K562 (cell line): Measurements from ENCODE around the gene DYRK4. TPM values are rescaled to one million over a fixed set of nuclear protein-coding genes. Genes with fewer than 3 reads are reported as not detected.

Experiments used
- ATAC-seq: fragments of 200-7000 bp; cut with Tn5 transposase; 3 replicates; pipeline ENCODE4 v1.9.1; 2020; ENCODE audit warnings: moderate library complexity
- BruUV-seq: library from RNA; stranded (reverse); fragments of 400-500 nt; replicated peaks from 2 replicates; lab custom pipeline; 2021; lab: Mats Ljungman, UMichigan
- CTCF ChIA-PET: fragments of 300-600 bp; formaldehyde crosslinking; extraction: SDS; loops from one replicate; lab custom pipeline; 2021; ENCODE audit warnings: low intra/inter-chr PET ratio; lab: Yijun Ruan, JAX
- POLR2A ChIA-PET: fragments of 300-600, 350-650 bp; sonication (Branson Sonifier 250); formaldehyde crosslinking; extraction: SDS; loops from one replicate; lab custom pipeline; 2021; ENCODE audit warnings: antibody characterized with exemption, inconsistent platforms; lab: Yijun Ruan, JAX
- DNase-seq, 4 experiments: peaks; one replicate each; pipeline versions ENCODE4 v3.0.0 to v3.0.0-alpha.2; 2011 to 2018; ENCODE audit warnings: low spot score in 3 of 4, mixed read lengths in 3 of 4; ENCODE audit errors: extremely low read depth in 1 of 4
- FAIRE-seq: peaks from 2 replicates; lab custom pipeline; 2011; peaks lifted over from hg19 to GRCh38; lab: Jason Lieb, UNC
- H2AFZ ChIP-seq: 2 replicates; pipeline ENCODE4 v1.6.0; 2011; ENCODE audit warnings: low read depth, low read length, control low read depth, inconsistent platforms
- H3K27ac ChIP-seq: fragments of 200-600 bp; 3 replicates; pipeline ENCODE4 v1.8.0; 2011; ENCODE audit warnings: low read depth, mild to moderate bottlenecking, control low read depth, inconsistent platforms, low read length, moderate library complexity, mixed read lengths; ENCODE audit errors: extremely low read depth
- H3K27me3 ChIP-seq, 2 experiments: fragments of 300-600 bp in 1 of 2; 2 replicates in 1 of 2; 3 replicates in 1 of 2; pipeline versions ENCODE4 v1.6.0 to v1.8.0; 2011; ENCODE audit warnings: inconsistent platforms in 2 of 2, low read length in 2 of 2, mild to moderate bottlenecking in 1 of 2, mixed read lengths in 1 of 2, moderate library complexity in 1 of 2; ENCODE audit not compliant: control insufficient read depth in 2 of 2, insufficient read depth in 2 of 2
- H3K36me3 ChIP-seq: fragments of 300-600 bp; 3 replicates; pipeline ENCODE4 v1.8.0; 2011; ENCODE audit warnings: mild to moderate bottlenecking, low read length, inconsistent platforms; ENCODE audit not compliant: control insufficient read depth, insufficient read depth
- H3K4me1 ChIP-seq, 2 experiments: fragments of 200-600 bp in 1 of 2; replicated peaks in 1 of 2; 2 replicates in 1 of 2; 3 replicates in 1 of 2; pipeline versions ENCODE4 v1.5.1 to v1.8.0; 2011; ENCODE audit warnings: inconsistent platforms in 2 of 2, low read length in 2 of 2, mild to moderate bottlenecking in 1 of 2, mixed read lengths in 1 of 2, moderate library complexity in 1 of 2; ENCODE audit not compliant: control insufficient read depth in 2 of 2, insufficient read depth in 2 of 2
- H3K4me2 ChIP-seq: 2 replicates; pipeline ENCODE4 v1.6.1; 2011; ENCODE audit warnings: low read length, control low read depth, inconsistent platforms, mixed read lengths; ENCODE audit not compliant: insufficient read depth
- H3K4me3 ChIP-seq: fragments of 200-600 bp; sonication (generic), shearing (Covaris generic); 2 replicates; pipeline ENCODE4 v1.5.1; 2016; ENCODE audit warnings: control low read depth, inconsistent platforms
- H3K79me2 ChIP-seq: fragments of 200-600 bp; 3 replicates; pipeline ENCODE4 v1.8.0; 2011; ENCODE audit warnings: low read length, inconsistent platforms; ENCODE audit not compliant: control insufficient read depth, insufficient read depth
- H3K9ac ChIP-seq, 2 experiments: 2 replicates each; pipeline versions ENCODE4 v1.6.0 to v1.6.1; 2011; ENCODE audit warnings: low read depth in 2 of 2, low read length in 2 of 2, control low read depth in 1 of 2, inconsistent platforms in 1 of 2, mild to moderate bottlenecking in 1 of 2, mixed read lengths in 1 of 2; ENCODE audit not compliant: insufficient read depth in 1 of 2
- H3K9me1 ChIP-seq: one replicate; pipeline ENCODE4 v1.6.0; 2011; ENCODE audit warnings: inconsistent platforms, mild to moderate bottlenecking, low read length, moderate library complexity; ENCODE audit not compliant: control insufficient read depth, insufficient read depth
- H3K9me3 ChIP-seq: replicated peaks from 2 replicates; pipeline ENCODE4 v1.5.1; 2011; ENCODE audit warnings: low read depth, low read length, inconsistent platforms; ENCODE audit not compliant: control insufficient read depth, insufficient read depth
- H4K20me1 ChIP-seq: replicated peaks from 2 replicates; pipeline ENCODE4 v1.6.1; 2011; ENCODE audit warnings: low read length, inconsistent platforms, mixed read lengths; ENCODE audit not compliant: control insufficient read depth, insufficient read depth
- CBX8 ChIP-seq: fragments of 200-600 bp; sonication (generic); IDR thresholded peaks from 2 replicates; pipeline ENCODE4 v1.6.1; 2012; ENCODE audit warnings: borderline replicate concordance, mixed run types, low read depth, mild to moderate bottlenecking, moderate library complexity, mixed read lengths, low read length, control low read depth, inconsistent platforms; ENCODE audit not compliant: poor library complexity, severe bottlenecking; ENCODE audit errors: extremely low read depth
- CTCF ChIP-seq, 3 experiments: IDR thresholded peaks in 2 of 3; conservative IDR thresholded peaks in 1 of 3; 2 replicates each; pipeline ENCODE4 v1.5.1; 2011 to 2012; ENCODE audit warnings: low read length in 3 of 3, mild to moderate bottlenecking in 3 of 3, control low read depth in 2 of 3, improper control_type of control experiment in 1 of 3, inconsistent platforms in 1 of 3, low read depth in 1 of 3, mixed read lengths in 1 of 3, moderate library complexity in 1 of 3; ENCODE audit not compliant: insufficient read depth in 2 of 3
- ETV5 ChIP-seq: sonication (generic); formaldehyde crosslinking; IDR thresholded peaks from 2 replicates; pipeline ENCODE4 v1.4.0; 2020; ENCODE audit warnings: low read depth, mild to moderate bottlenecking, missing genetic modification reagents
- HDAC1 ChIP-seq, 2 experiments: fragments of 450-650 bp; IDR thresholded peaks; 2 replicates each; pipeline ENCODE4 v1.6.1; 2016 to 2017; ENCODE audit warnings: inconsistent platforms in 1 of 2, mild to moderate bottlenecking in 1 of 2, moderate library complexity in 1 of 2
- KDM2B ChIP-seq: fragments of 250-450 bp; sonication (Bioruptor Pico); IDR thresholded peaks from 2 replicates; pipeline ENCODE4 v1.8.0; 2021; ENCODE audit warnings: mild to moderate bottlenecking, moderate library complexity
- MTF1 ChIP-seq: fragments of 250-450 bp; sonication (Bioruptor Pico); IDR thresholded peaks from 2 replicates; pipeline ENCODE4 v1.9.0; 2021; ENCODE audit warnings: moderate library complexity, mild to moderate bottlenecking, inconsistent platforms, borderline replicate concordance
- NFIC ChIP-seq: fragments of 450-650 bp; IDR thresholded peaks from 2 replicates; pipeline ENCODE4 v1.6.1; 2017; ENCODE audit warnings: mild to moderate bottlenecking, inconsistent platforms
- RBBP5 ChIP-seq: fragments of 200-600 bp; sonication (generic); IDR thresholded peaks from 2 replicates; pipeline ENCODE4 v1.6.1; 2012; ENCODE audit warnings: borderline replicate concordance, mild to moderate bottlenecking, low read length, control low read depth, inconsistent platforms; ENCODE audit not compliant: insufficient read depth, poor library complexity, severe bottlenecking
- SRF ChIP-seq, 2 experiments: fragments of 250-450, 450-650 bp in 1 of 2; sonication (Bioruptor Pico) in 1 of 2; sonication (generic) in 1 of 2; formaldehyde crosslinking; IDR thresholded peaks; 2 replicates each; pipeline versions ENCODE4 v1.5.0 to v1.5.1; 2020 to 2022; ENCODE audit warnings: mild to moderate bottlenecking in 1 of 2, missing genetic modification reagents in 1 of 2
- SRSF1 ChIP-seq: fragments of 200-400 bp; formaldehyde crosslinking; IDR thresholded peaks from 2 replicates; pipeline ENCODE4 v1.6.1; 2017; ENCODE audit warnings: mild to moderate bottlenecking, low read depth, low read length, moderate library complexity
- TGIF2 ChIP-seq: sonication (generic); formaldehyde crosslinking; IDR thresholded peaks from 2 replicates; pipeline ENCODE4 v1.8.1; 2022; ENCODE audit warnings: mild to moderate bottlenecking, missing genetic modification reagents, moderate library complexity
- THRB ChIP-seq: fragments of 450-650 bp; formaldehyde crosslinking; conservative IDR thresholded peaks from 2 replicates; pipeline ENCODE4 v1.4.0; 2022; ENCODE audit warnings: mild to moderate bottlenecking, missing genetic modification characterization
- ZNF449 ChIP-seq: fragments of 250-450 bp; sonication (Bioruptor Pico); IDR thresholded peaks from 2 replicates; pipeline ENCODE4 v1.8.0; 2022; ENCODE audit warnings: moderate library complexity, mild to moderate bottlenecking, inconsistent platforms
- ZNF778 ChIP-seq: fragments of 450-650 bp; formaldehyde crosslinking; IDR thresholded peaks from 2 replicates; pipeline ENCODE4 v1.4.0; 2020; ENCODE audit warnings: mild to moderate bottlenecking, moderate library complexity
- in situ Hi-C: fragments of 300-500 bp; cut with MboI; formaldehyde crosslinking; loops from 4 replicates; pipeline ENCODE4 v1.15.0; 2018; ENCODE audit warnings: inconsistent platforms, mixed read lengths
- intact Hi-C: fragments of 100-400 bp; cut with micrococcal nuclease; formaldehyde crosslinking; loops from 2 replicates; pipeline ENCODE4 v1.14.2; 2022
- polyA plus RNA-seq, 8 experiments: library from polyadenylated mRNA; depleted of rRNA in 4 of 8; stranded (reverse) in 5 of 8; unstranded in 3 of 8; fragments of >200 nt; fragmentation: Nextera tagmentation in 2 of 8; fragmentation: Illumina TruSeq in 1 of 8; extraction: Ambion mirVana in 2 of 8; extraction: Trizol in 1 of 8; gene quantifications; 2 replicates each; pipeline versions ENCODE4 v1.2.1 to v1.2.3, GENCODE V29; 2011 to 2014; ENCODE audit warnings: inconsistent platforms in 1 of 8, missing spikeins in 1 of 8
- total RNA-seq, 7 experiments: library from RNA; depleted of rRNA in 6 of 7; stranded (reverse); fragments of >200 nt in 6 of 7; fragmentation: Illumina TruSeq in 2 of 7; extraction: Trizol in 2 of 7; gene quantifications; 2 replicates each; pipeline versions ENCODE4 v1.2.1 to v1.2.3, GENCODE V29; 2011 to 2021; ENCODE audit warnings: low replicate concordance in 1 of 7

Gene DYRK4
- total and polyA plus RNA-seq, 9 of the 15 experiments (the other 6 are each of a cell fraction or from before 2014, with no cell fraction given): 13.4 to 37.4 (median 22.2) TPM

- TF ChIP-seq SRF (CRISPR knock-in tag; IDR thresholded peaks at IDR 0.05) (no peak), THRB (no peak), HDAC1 (IDR thresholded peaks at IDR 0.05) (0 out of 4 replicates have a peak, but pooled peaks of 1 of the 2 experiments have one; percentile 27), RBBP5 (peak; percentile 25), ETV5 (CRISPR knock-in tag) (no peak), ZNF778 (CRISPR knock-in tag) (no peak)
These were observed 87.3 kb downstream of the DYRK4 start (continued) for GRCh38 chr12:4649358-4649661.

GRCh38 chr12:4653257-4653656, 91.2 kb downstream of the DYRK4 start:
- no peak for TF ChIP-seq ZNF449 (CRISPR knock-in tag)
- no peak for TF ChIP-seq CBX8
- TF ChIP-seq SRSF1: no peak
- no peak for TF ChIP-seq MTF1
- no peak for TF ChIP-seq CTCF (IDR thresholded peaks at IDR 0.05 in 2 of 3, conservative IDR thresholded peaks at IDR 0.05 in 1 of 3; ENCODE audit: insufficient read depth in 2 of 3, low read depth in 1 of 3, low read length in 3 of 3)
- TF ChIP-seq NFIC: no peak
- TF ChIP-seq KDM2B (CRISPR knock-in tag): no peak
- no peak for TF ChIP-seq TGIF2 (CRISPR knock-in tag)
- Histone ChIP-seq H4K20me1 (no peaks in the 10 kb centered on the region), H3K9ac (no peak overlapping the region), H3K9me3 (no peaks in the 10 kb centered on the region), H3K27me3 (no peaks in the 10 kb centered on the region), H3K4me3 (no peak overlapping the region), H3K9me1 (no peaks in the 10 kb centered on the region), H3K4me1 (no peaks in the 10 kb centered on the region; a peak in 2 of 5 replicates), H3K79me2 (peaks cover 45% of the 10 kb centered on the region), H3K4me2 (no peak overlapping the region), H3K27ac (no peak overlapping the region), H3K36me3 (peaks cover 56% of the 10 kb centered on the region; the same call in 2 of the 3 replicates), H2AFZ (no peak overlapping the region)
- DNase-seq (no peak), FAIRE-seq (no peak), ATAC-seq (no peak)
- in situ Hi-C loops: no loop called here
- intact Hi-C loops: no loop called here
- no TSS peak for BruUV-seq
- POLR2A ChIA-PET: no interaction called here
- CTCF ChIA-PET: no interaction called here
